DND-41 (cell line): ENCODE measurements around the gene NME4.
"Not testable (repeated sequence)": the region's sequence is repeated elsewhere in the genome, so short reads cannot be mapped to it uniquely, and the experiment has no call there.

ENCODE experiments used
- ATAC-seq: fragments of 200-7000 bp; cut with Tn5 transposase; 3 replicates; pipeline ENCODE4 v1.9.1; 2021; ENCODE audit warnings: low read depth; ENCODE audit not compliant: insufficient read depth
- DNase-seq: peaks from one replicate; pipeline ENCODE4 v3.0.0-alpha.2; 2020
- H2AFZ ChIP-seq: 2 replicates; pipeline ENCODE4 v1.6.0; 2012; ENCODE audit warnings: low read depth, low read length
- H3K27ac ChIP-seq: 2 replicates; pipeline ENCODE4 v1.5.1; 2012; ENCODE audit warnings: low read length, inconsistent platforms
- H3K27me3 ChIP-seq: fragments of 200-600 bp; sonication (generic); 2 replicates; pipeline ENCODE4 v1.6.0; 2012; ENCODE audit warnings: low read length, mild to moderate bottlenecking, inconsistent platforms; ENCODE audit not compliant: insufficient read depth, poor library complexity
- H3K36me3 ChIP-seq: 2 replicates; pipeline ENCODE4 v1.5.1; 2012; ENCODE audit warnings: low read length, inconsistent platforms; ENCODE audit not compliant: insufficient read depth
- H3K4me1 ChIP-seq: 2 replicates; pipeline ENCODE4 v1.5.1; 2012; ENCODE audit warnings: mild to moderate bottlenecking, low read length; ENCODE audit not compliant: insufficient read depth
- H3K4me2 ChIP-seq: 2 replicates; pipeline ENCODE4 v1.6.0; 2012; ENCODE audit warnings: mild to moderate bottlenecking, moderate library complexity, low read length, inconsistent platforms; ENCODE audit not compliant: insufficient read depth
- H3K4me3 ChIP-seq, 2 experiments: fragments of 200-600 bp in 1 of 2; shearing (Covaris generic) in 1 of 2; 2 replicates each; pipeline ENCODE4 v1.5.1; 2012 to 2016; ENCODE audit warnings: inconsistent platforms in 2 of 2, low read length in 2 of 2, mild to moderate bottlenecking in 2 of 2, low read depth in 1 of 2, moderate library complexity in 1 of 2
- H3K79me2 ChIP-seq: 2 replicates; pipeline ENCODE4 v1.6.0; 2012; ENCODE audit warnings: low read length, inconsistent platforms; ENCODE audit not compliant: insufficient read depth
- H3K9ac ChIP-seq: 2 replicates; pipeline ENCODE4 v1.6.0; 2012; ENCODE audit warnings: low read depth, mild to moderate bottlenecking, inconsistent platforms, low read length, moderate library complexity
- H3K9me3 ChIP-seq: 2 replicates; pipeline ENCODE4 v1.5.1; 2012; ENCODE audit warnings: low read length, moderate library complexity, mild to moderate bottlenecking, inconsistent platforms; ENCODE audit not compliant: insufficient read depth, severe bottlenecking
- H4K20me1 ChIP-seq: 2 replicates; pipeline ENCODE4 v1.6.0; 2012; ENCODE audit warnings: low read length; ENCODE audit not compliant: insufficient read depth
- CTCF ChIP-seq: IDR thresholded peaks from 2 replicates; pipeline ENCODE4 v1.5.1; 2012; ENCODE audit warnings: borderline replicate concordance, low read length, moderate library complexity, mild to moderate bottlenecking; ENCODE audit not compliant: poor library complexity, severe bottlenecking; ENCODE audit errors: extremely low read depth
- EZH2 ChIP-seq: IDR thresholded peaks from 3 replicates; pipeline ENCODE4 v1.6.1; 2012; ENCODE audit warnings: borderline replicate concordance, low read depth, mild to moderate bottlenecking, moderate library complexity, low read length, inconsistent platforms; ENCODE audit not compliant: severe bottlenecking

NME4 gene

GRCh38 chr16:383326-384051 lies 13.5 kb upstream of the NME4 start:
- H3K9ac ChIP-seq: no peak overlapping the region; the same call in 1 of the 2 replicates
- H3K9me3 ChIP-seq: no peaks in the 10 kb centered on the region
- no peak for TF ChIP-seq CTCF
- TF ChIP-seq EZH2: no peak
- no peak overlapping the region for H3K27ac ChIP-seq
- no peak overlapping the region for H3K4me3 ChIP-seq
- no peak overlapping the region for H2AFZ ChIP-seq
- peaks cover 35% of the 10 kb centered on the region for H3K79me2 ChIP-seq
- no peak for DNase-seq
- peaks cover 36% of the 10 kb centered on the region for H3K4me1 ChIP-seq
- H3K4me2 ChIP-seq: peak overlapping the region; percentile 93; the same call in 1 of the 2 replicates
- 0 out of 2 replicates have a peak, but pooled peaks cover 5% of the 10 kb centered on the region for H3K36me3 ChIP-seq
- H3K27me3 ChIP-seq: no peaks in the 10 kb centered on the region
- H4K20me1 ChIP-seq: peaks cover 18% of the 10 kb centered on the region
- no peak for ATAC-seq

GRCh38 chr16:386641-387156 lies 10.3 kb upstream of the NME4 start:
- no peak overlapping the region for H3K4me2 ChIP-seq
- ATAC-seq (no peak), DNase-seq (no peak)
- no peaks in the 10 kb centered on the region for H3K27me3 ChIP-seq
- no peak overlapping the region for H2AFZ ChIP-seq
- no peaks in the 10 kb centered on the region for H4K20me1 ChIP-seq
- H3K4me3 ChIP-seq: no peak overlapping the region
- H3K79me2 ChIP-seq: peaks cover 6% of the 10 kb centered on the region
- no peaks in the 10 kb centered on the region for H3K36me3 ChIP-seq
- H3K4me1 ChIP-seq: peaks cover 15% of the 10 kb centered on the region
- H3K27ac ChIP-seq: no peak overlapping the region
- TF ChIP-seq EZH2 (no peak), CTCF (no peak)
- H3K9me3 ChIP-seq: no peaks in the 10 kb centered on the region
- H3K9ac ChIP-seq: no peak overlapping the region

- not testable (repeated sequence) for H3K4me2 ChIP-seq, H3K4me1 ChIP-seq
Observed at GRCh38 chr16:387761-388666, 9.0 kb upstream of the NME4 start.

GRCh38 chr16:389352-389751 lies 7.6 kb upstream of the NME4 start:
- no peak for DNase-seq
- H3K4me2 ChIP-seq: no peak overlapping the region

More at GRCh38 chr16:387761-388666, 9.0 kb upstream of the NME4 start:
- H3K36me3 ChIP-seq, ATAC-seq, DNase-seq, H3K4me3 ChIP-seq, H3K9ac ChIP-seq, H3K27ac ChIP-seq, H3K27me3 ChIP-seq, H4K20me1 ChIP-seq, H3K79me2 ChIP-seq, H2AFZ ChIP-seq, H3K9me3 ChIP-seq: not testable (repeated sequence)

More at GRCh38 chr16:389352-389751, 7.6 kb upstream of the NME4 start:
- peaks cover 2% of the 10 kb centered on the region; the same call in 1 of the 2 replicates for H3K4me1 ChIP-seq
- H3K79me2 ChIP-seq: 0 out of 2 replicates have a peak, but pooled peaks cover 1% of the 10 kb centered on the region
- H3K9me3 ChIP-seq: no peaks in the 10 kb centered on the region
- no peak overlapping the region for H2AFZ ChIP-seq
- H4K20me1 ChIP-seq: no peaks in the 10 kb centered on the region
- H3K4me3 ChIP-seq: no peak overlapping the region
- no peak for ATAC-seq
- no peak overlapping the region for H3K9ac ChIP-seq
- no peaks in the 10 kb centered on the region for H3K27me3 ChIP-seq
- H3K27ac ChIP-seq: no peak overlapping the region
- no peak for TF ChIP-seq EZH2
- TF ChIP-seq CTCF: no peak
- no peaks in the 10 kb centered on the region for H3K36me3 ChIP-seq
